HepG2 (cell line): ENCODE results near the gene CCNB1IP1. TPM values are rescaled to one million over a fixed set of nuclear protein-coding genes. Genes with fewer than 3 reads are reported as not detected.

Experiments
- ASH2L ChIP-seq: fragments of 300-600, 200-600 bp; sonication (generic); IDR thresholded peaks from 2 replicates; pipeline ENCODE4 v1.7.0; 2017; ENCODE audit warnings: low read depth, mild to moderate bottlenecking, moderate library complexity, mixed read lengths, low read length; ENCODE audit not compliant: insufficient read length
- ATF7 ChIP-seq, 2 experiments: fragments of 450-650 bp in 1 of 2; sonication (generic) in 1 of 2; formaldehyde crosslinking in 1 of 2; IDR thresholded peaks; 2 replicates each; pipeline versions ENCODE4 v1.4.0 to v1.6.1; 2016 to 2020; ENCODE audit warnings: antibody characterized with exemption in 1 of 2, mild to moderate bottlenecking in 1 of 2, missing genetic modification reagents in 1 of 2
- DNMT1 ChIP-seq: sonication (generic); formaldehyde crosslinking; IDR thresholded peaks from 2 replicates; pipeline ENCODE4 v1.5.1; 2020; ENCODE audit warnings: mild to moderate bottlenecking, missing genetic modification reagents
- KDM2A ChIP-seq: sonication (generic); formaldehyde crosslinking; IDR thresholded peaks from 2 replicates; pipeline ENCODE4 v1.4.0; 2020; ENCODE audit warnings: low read depth, missing genetic modification reagents, borderline replicate concordance
- KDM4B ChIP-seq: sonication (generic); formaldehyde crosslinking; IDR thresholded peaks from 2 replicates; pipeline ENCODE4 v1.4.0; 2020; ENCODE audit warnings: missing genetic modification reagents
- NPAS2 ChIP-seq: sonication (generic); formaldehyde crosslinking; IDR thresholded peaks from 2 replicates; pipeline ENCODE4 v1.8.0; 2022; ENCODE audit warnings: mild to moderate bottlenecking, missing genetic modification reagents, borderline replicate concordance
- PAX8 ChIP-seq: sonication (generic); formaldehyde crosslinking; IDR thresholded peaks from 2 replicates; pipeline ENCODE4 v1.8.0; 2022; ENCODE audit warnings: mild to moderate bottlenecking, missing genetic modification reagents, borderline replicate concordance
- PCBP1 ChIP-seq: fragments of 200-400 bp; formaldehyde crosslinking; IDR thresholded peaks from 2 replicates; pipeline ENCODE4 v1.6.1; 2017; ENCODE audit warnings: mild to moderate bottlenecking, low read depth, low read length, borderline replicate concordance
- PHB2 ChIP-seq: fragments of 450-650 bp; IDR thresholded peaks from 2 replicates; pipeline ENCODE4 v1.6.1; 2018; ENCODE audit not compliant: partially characterized antibody
- RFX1 ChIP-seq: fragments of 450-650 bp; IDR thresholded peaks from 2 replicates; pipeline ENCODE4 v1.6.1; 2017
- ZNF121 ChIP-seq: sonication (generic); formaldehyde crosslinking; IDR thresholded peaks from 2 replicates; pipeline ENCODE4 v1.5.0; 2020; ENCODE audit warnings: mild to moderate bottlenecking, missing genetic modification reagents
- ZNF256 ChIP-seq: sonication (generic); formaldehyde crosslinking; conservative IDR thresholded peaks from 2 replicates; pipeline ENCODE4 v1.4.0; 2020; ENCODE audit warnings: missing genetic modification reagents
- ZNF335 ChIP-seq: sonication (generic); formaldehyde crosslinking; IDR thresholded peaks from 2 replicates; pipeline ENCODE4 v1.4.0; 2020; ENCODE audit warnings: missing genetic modification reagents
- ZNF672 ChIP-seq: sonication (generic); formaldehyde crosslinking; IDR thresholded peaks from 2 replicates; pipeline ENCODE4 v1.8.1; 2022; ENCODE audit warnings: missing genetic modification reagents
- ZNF746 ChIP-seq: sonication (generic); formaldehyde crosslinking; IDR thresholded peaks from 2 replicates; pipeline ENCODE4 v1.8.0; 2022; ENCODE audit warnings: mild to moderate bottlenecking, missing genetic modification reagents
- polyA plus RNA-seq, 8 experiments: library from polyadenylated mRNA; depleted of rRNA in 3 of 8; stranded (reverse) in 7 of 8; unstranded in 1 of 8; fragments of >200 nt; fragmentation: Illumina TruSeq in 4 of 8; extraction: Trizol in 4 of 8; gene quantifications; 2 replicates each; pipeline versions ENCODE4 v1.2.1 to v1.2.3, GENCODE V29; 2011 to 2016; ENCODE audit warnings: low read depth in 4 of 8, missing spikeins in 1 of 8, mixed read lengths in 1 of 8; ENCODE audit not compliant: insufficient read depth in 1 of 8
- total RNA-seq, 5 experiments: library from RNA; depleted of rRNA; stranded (reverse); fragments of >200 nt; fragmentation: Illumina TruSeq; extraction: Trizol; gene quantifications; 2 replicates each; pipeline ENCODE4 v1.2.3, GENCODE V29; 2016; ENCODE audit warnings: low read depth in 1 of 5
- TF ChIP-seq, protein P1 (sequence below): sonication (generic); formaldehyde crosslinking; IDR thresholded peaks from 2 replicates; pipeline ENCODE4 v1.8.0; 2023; ENCODE audit warnings: mild to moderate bottlenecking, missing genetic modification reagents
- TF ChIP-seq, protein P2 (sequence below): conservative IDR thresholded peaks from 2 replicates; pipeline ENCODE4 v1.6.1; 2018; ENCODE audit warnings: missing genetic modification reagents
- TF ChIP-seq, protein P3 (sequence below): sonication (generic); formaldehyde crosslinking; IDR thresholded peaks from 2 replicates; pipeline ENCODE4 v1.4.0; 2020; ENCODE audit warnings: mild to moderate bottlenecking, missing genetic modification reagents, borderline replicate concordance

CCNB1IP1 gene
- total and polyA plus RNA-seq, 2 of the 13 experiments (the other 11 are each of a cell fraction or from before 2014, with no cell fraction given) = 98.3 to 125 TPM

DNA sequence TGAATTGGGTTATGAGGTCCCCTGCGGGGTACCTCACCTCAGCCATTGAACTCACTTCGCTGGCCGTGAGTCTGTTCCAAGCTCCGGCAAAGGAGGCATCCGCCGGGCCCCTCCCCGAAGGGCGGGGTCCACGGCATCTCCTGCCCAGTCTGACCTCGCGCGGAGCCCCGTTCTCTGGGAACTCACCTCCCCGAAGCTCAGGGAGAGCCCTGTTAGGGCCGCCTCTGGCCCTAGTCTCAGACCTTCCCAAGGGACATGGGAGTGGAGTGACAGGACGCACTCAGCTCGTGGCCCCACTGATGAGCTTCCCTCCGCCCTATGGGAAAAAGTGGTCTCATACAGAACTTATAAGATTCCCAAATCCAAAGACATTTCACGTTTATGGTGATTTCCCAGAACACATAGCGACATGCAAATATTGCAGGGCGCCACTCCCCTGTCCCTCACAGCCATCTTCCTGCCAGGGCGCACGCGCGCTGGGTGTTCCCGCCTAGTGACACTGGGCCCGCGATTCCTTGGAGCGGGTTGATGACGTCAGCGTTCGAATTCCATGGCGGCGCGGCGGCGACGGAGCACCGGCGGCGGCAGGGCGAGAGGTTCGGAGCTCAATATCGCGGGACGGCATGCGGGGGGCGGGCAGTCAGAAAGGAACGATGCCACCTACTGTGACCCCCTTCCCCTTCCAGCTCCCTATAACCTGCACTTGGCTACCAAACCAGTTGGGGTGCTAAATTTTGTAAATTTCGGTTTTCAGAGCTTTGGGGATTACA is 10.2 kb upstream of the CCNB1IP1 start, which contains the start of gene PARP2 (continued):
- no peak for TF ChIP-seq DNMT1
- peak; percentile 85 for TF ChIP-seq KDM2A (CRISPR knock-in tag)
- TF ChIP-seq ASH2L = peak; percentile 86
- TF ChIP-seq PAX8 = peak; percentile 88; the same call in 1 of the 2 replicates
- no peak for TF ChIP-seq PCBP1
- TF ChIP-seq NPAS2 (CRISPR knock-in tag) = no peak
- peak; percentile 86; the same call in 1 of the 2 replicates for TF ChIP-seq ZNF335 (CRISPR knock-in tag)
- TF ChIP-seq PHB2 = no peak
- TF ChIP-seq KDM4B (CRISPR knock-in tag) = no peak; the same call in 1 of the 2 replicates
- TF ChIP-seq, protein P1, sequence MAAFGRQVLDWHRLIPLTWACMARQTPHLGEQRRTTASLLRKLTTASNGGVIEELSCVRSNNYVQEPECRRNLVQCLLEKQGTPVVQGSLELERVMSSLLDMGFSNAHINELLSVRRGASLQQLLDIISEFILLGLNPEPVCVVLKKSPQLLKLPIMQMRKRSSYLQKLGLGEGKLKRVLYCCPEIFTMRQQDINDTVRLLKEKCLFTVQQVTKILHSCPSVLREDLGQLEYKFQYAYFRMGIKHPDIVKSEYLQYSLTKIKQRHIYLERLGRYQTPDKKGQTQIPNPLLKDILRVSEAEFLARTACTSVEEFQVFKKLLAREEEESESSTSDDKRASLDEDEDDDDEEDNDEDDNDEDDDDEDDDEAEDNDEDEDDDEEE (CRISPR knock-in tag) = peak; percentile 59; the same call in 1 of the 2 replicates
- TF ChIP-seq RFX1 = no peak
- TF ChIP-seq, protein P2, sequence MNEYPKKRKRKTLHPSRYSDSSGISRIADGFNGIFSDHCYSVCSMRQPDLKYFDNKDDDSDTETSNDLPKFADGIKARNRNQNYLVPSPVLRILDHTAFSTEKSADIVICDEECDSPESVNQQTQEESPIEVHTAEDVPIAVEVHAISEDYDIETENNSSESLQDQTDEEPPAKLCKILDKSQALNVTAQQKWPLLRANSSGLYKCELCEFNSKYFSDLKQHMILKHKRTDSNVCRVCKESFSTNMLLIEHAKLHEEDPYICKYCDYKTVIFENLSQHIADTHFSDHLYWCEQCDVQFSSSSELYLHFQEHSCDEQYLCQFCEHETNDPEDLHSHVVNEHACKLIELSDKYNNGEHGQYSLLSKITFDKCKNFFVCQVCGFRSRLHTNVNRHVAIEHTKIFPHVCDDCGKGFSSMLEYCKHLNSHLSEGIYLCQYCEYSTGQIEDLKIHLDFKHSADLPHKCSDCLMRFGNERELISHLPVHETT (CRISPR knock-in tag) = peak; percentile 81
- TF ChIP-seq, protein P3, sequence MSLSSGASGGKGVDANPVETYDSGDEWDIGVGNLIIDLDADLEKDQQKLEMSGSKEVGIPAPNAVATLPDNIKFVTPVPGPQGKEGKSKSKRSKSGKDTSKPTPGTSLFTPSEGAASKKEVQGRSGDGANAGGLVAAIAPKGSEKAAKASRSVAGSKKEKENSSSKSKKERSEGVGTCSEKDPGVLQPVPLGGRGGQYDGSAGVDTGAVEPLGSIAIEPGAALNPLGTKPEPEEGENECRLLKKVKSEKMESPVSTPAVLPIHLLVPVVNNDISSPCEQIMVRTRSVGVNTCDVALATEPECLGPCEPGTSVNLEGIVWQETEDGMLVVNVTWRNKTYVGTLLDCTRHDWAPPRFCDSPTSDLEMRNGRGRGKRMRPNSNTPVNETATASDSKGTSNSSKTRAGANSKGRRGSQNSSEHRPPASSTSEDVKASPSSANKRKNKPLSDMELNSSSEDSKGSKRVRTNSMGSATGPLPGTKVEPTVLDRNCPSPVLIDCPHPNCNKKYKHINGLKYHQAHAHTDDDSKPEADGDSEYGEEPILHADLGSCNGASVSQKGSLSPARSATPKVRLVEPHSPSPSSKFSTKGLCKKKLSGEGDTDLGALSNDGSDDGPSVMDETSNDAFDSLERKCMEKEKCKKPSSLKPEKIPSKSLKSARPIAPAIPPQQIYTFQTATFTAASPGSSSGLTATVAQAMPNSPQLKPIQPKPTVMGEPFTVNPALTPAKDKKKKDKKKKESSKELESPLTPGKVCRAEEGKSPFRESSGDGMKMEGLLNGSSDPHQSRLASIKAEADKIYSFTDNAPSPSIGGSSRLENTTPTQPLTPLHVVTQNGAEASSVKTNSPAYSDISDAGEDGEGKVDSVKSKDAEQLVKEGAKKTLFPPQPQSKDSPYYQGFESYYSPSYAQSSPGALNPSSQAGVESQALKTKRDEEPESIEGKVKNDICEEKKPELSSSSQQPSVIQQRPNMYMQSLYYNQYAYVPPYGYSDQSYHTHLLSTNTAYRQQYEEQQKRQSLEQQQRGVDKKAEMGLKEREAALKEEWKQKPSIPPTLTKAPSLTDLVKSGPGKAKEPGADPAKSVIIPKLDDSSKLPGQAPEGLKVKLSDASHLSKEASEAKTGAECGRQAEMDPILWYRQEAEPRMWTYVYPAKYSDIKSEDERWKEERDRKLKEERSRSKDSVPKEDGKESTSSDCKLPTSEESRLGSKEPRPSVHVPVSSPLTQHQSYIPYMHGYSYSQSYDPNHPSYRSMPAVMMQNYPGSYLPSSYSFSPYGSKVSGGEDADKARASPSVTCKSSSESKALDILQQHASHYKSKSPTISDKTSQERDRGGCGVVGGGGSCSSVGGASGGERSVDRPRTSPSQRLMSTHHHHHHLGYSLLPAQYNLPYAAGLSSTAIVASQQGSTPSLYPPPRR (CRISPR knock-in tag) = peak; percentile 71
- peak; percentile 66 for TF ChIP-seq ZNF746 (CRISPR knock-in tag)
- TF ChIP-seq ZNF256 (CRISPR knock-in tag) = no peak
- TF ChIP-seq ATF7 (IDR thresholded peaks at IDR 0.05) = peak; percentile 100
- TF ChIP-seq ATF7 (CRISPR knock-in tag; IDR thresholded peaks at IDR 0.05) = peak; percentile 99
- TF ChIP-seq ZNF672 (CRISPR knock-in tag) = no peak
- peak; percentile 83 for TF ChIP-seq ZNF121
